GM12892 (cell line): ENCODE results near the gene PDAP1.

Source experiments
- POLR2A ChIP-seq: IDR thresholded peaks from 2 replicates; pipeline ENCODE4 v1.6.1; 2011; ENCODE audit warnings: low read depth, low read length, control low read depth
- POLR2AphosphoS5 ChIP-seq: IDR thresholded peaks from 2 replicates; pipeline ENCODE4 v1.6.1; 2011; ENCODE audit warnings: low read depth, low read length, control low read depth
- TAF1 ChIP-seq: IDR thresholded peaks from 2 replicates; pipeline ENCODE4 v1.6.1; 2011; ENCODE audit warnings: low read depth, mild to moderate bottlenecking, control low read depth, low read length, borderline replicate concordance

GRCh38 chr7:99449326-99449725 is 40.9 kb upstream of the PDAP1 start:
- TF ChIP-seq POLR2AphosphoS5 = no peak
- no peak for TF ChIP-seq POLR2A
- TF ChIP-seq TAF1 = no peak
